Measurements from ENCODE around the gene CYSTM1. TPM values are rescaled to one million over a fixed set of nuclear protein-coding genes. Genes with fewer than 3 reads are reported as not detected.
A peak's percentile ranks its signal among the peaks of the same experiment; 100 is the strongest.

The CYSTM1 gene
- total RNA-seq, 8 experiments from 2014 or later: 18.8 to 102 (median 28.2) TPM

DNA sequence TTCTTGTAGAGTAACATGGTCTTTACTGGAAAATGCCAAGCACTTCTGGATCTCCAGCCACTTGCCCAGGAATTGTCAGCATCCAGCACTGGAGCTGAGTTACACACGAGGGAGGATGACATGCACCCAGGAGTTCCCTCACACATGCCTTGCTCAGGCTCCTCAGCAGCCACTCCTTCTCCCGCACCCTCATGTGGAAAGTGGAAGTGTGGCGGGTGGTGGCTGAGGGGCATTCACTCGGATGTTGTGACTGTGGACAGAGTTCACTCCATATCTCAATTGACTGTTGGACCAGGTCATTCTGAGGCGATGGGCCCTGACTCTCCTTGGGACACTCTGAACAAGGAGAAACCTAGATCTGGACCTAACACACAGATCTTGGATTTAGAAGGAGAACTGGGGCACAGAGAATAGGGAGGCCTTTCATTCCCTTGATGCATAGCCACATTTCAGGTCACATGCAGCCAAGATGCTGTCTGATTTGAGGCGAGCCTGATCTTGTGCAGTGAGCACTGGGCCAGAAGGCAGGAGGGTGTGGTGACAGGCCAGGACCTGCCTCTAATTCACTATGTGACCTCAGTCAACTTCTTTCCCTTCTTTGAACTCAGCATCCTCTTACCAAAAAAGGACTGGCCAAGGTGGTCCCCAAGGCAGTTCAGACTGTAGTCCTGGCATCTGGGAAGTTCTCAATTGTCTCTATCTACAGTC lies 62.1 kb downstream of the CYSTM1 start:
- ATAC-seq (replicated peaks in 6 of 8): peak in 2 of 8 experiments; percentile 7 to 14
- peaks cover 9 to 13% of the 10 kb centered on the region in 2 donors for H3K4me1 ChIP-seq (replicated peaks in 1 of 2)
- in situ Hi-C loops (cut with MboI; ENCODE audit: low pct_unique_long_range_greater_than_20kb in 2 of 9, low sequenced_read_pairs in 9 of 9, unreplicated experiment in 9 of 9): loop anchor here in 2 of 9 experiments (25.0 kb wide), 1 partner anchor 125 kb away; the partner anchor contains the start of gene SLC4A9 (in 2 of the 2)
- H3K27ac ChIP-seq: no peak overlapping the region
- WGBS, 10 experiments: 19 to 100% (median 82%) methylated on average over 2 to 3 of the region's 6 CpGs; no CpG with 5 or more reads in 5 of the 10 experiments
- no peak overlapping the region for H3K4me3 ChIP-seq

DNA sequence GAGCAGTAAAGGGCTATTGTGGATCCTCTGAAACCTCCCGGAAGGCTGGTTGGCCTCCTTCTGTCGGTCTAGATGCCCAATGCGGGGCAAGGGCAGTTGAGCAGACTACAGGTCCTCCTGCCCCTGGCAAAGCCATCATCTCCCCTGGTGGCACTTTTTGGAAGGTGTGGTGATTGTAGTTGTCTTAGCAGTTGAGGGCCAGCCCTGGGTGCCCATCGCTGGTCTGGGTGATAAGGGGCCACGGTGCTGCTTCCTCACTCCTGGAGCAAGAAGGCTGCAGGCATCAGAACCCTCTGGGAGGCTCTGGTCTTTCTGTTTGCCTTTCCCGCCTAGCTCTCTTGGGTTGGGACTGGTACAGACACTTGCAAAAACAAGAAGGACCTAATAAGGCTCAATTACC lies 63.8 kb downstream of the CYSTM1 start:
- 0 to 100% (median 100%) methylated on average over 1 to 6 of the region's 6 CpGs; no CpG with 5 or more reads in 3 of the 10 experiments for WGBS, 10 experiments
- in situ Hi-C loops (cut with MboI; ENCODE audit: low pct_unique_long_range_greater_than_20kb in 2 of 9, low sequenced_read_pairs in 9 of 9, unreplicated experiment in 9 of 9): loop anchor here in 2 of 9 experiments (25.0 kb wide), 1 partner anchor 124 kb away; the partner anchor contains the start of gene SLC4A9 (in 2 of the 2)
- Histone ChIP-seq H3K27ac (no peak overlapping the region), H3K4me3 (no peak overlapping the region), H3K4me1 (replicated peaks in 1 of 2) (peaks cover 9 to 14% of the 10 kb centered on the region in 2 donors)
- ATAC-seq (replicated peaks in 6 of 8): no peak

DNA sequence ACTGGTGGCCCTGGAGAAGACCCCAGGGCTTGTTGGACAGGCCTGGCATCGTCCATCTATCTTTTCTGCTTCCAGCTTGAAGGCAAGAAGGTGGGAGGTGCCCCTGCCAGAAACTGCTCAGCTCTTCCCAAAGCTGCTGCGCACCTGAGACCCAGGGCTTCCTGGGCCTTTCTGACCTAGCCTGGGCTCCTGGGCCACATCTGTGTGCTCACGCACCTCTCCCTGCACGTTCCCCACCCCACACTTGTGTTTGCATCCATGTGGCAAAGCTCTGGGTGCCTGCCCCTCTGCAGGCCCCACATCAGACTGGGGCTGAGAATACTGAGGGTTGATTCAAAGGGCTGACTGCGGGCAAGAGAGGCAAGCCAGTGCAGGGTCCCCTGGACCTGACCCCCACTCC lies 64.5 kb downstream of the CYSTM1 start:
- peak in 1 of 8 experiments; percentile 1 for ATAC-seq (replicated peaks in 6 of 8)
- WGBS, 10 experiments: 60 to 100% (median 100%) methylated on average over 1 of the region's 5 CpGs; no CpG with 5 or more reads in 7 of the 10 experiments
- Histone ChIP-seq H3K4me3 (no peak overlapping the region), H3K4me1 (replicated peaks in 1 of 2) (peaks cover 9 to 16% of the 10 kb centered on the region in 2 donors), H3K27ac (no peak overlapping the region)
- in situ Hi-C loops (cut with MboI; ENCODE audit: low pct_unique_long_range_greater_than_20kb in 2 of 9, low sequenced_read_pairs in 9 of 9, unreplicated experiment in 9 of 9): loop anchor here in 2 of 9 experiments (25.0 kb wide), 1 partner anchor 123 kb away; the partner anchor contains the start of gene SLC4A9 (in 2 of the 2)

DNA sequence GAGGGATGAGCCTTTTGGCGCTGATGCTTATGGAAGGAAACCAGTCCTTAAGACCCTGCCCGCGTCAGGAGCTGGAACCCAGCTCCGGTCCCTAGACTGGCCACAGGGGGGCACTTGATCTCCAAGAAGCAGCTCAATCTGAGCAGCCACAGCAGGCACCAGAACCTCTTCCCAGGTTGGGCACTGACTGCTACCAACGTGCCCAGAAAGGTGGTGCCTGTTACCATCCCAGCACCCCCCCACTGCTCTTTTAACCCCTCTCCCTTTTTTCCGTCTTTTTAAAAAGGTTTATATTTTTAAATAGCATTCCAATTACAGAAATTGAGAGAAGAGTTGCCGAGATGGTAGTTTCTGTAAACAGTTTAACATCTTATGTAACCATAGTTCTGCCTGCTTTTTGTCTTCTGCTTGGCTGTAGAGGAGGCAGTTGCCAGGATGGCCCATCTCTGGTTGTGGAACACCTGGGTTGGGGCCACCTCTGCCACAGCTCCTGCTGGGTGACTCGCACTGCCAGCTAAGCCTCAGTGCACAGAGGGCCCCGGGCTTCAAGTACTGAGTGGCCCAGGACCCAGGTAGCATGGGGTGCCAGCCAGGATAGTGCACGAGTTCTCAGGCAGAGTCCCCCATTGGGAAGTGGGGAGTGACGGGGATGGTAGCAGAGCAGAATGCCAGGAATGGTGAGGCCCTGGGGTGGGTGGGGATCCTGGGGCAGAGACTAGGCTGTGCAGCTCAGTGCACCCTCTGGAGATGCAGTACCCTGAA lies 65.1 kb downstream of the CYSTM1 start:
- Histone ChIP-seq H3K4me1 (replicated peaks in 1 of 2) (peaks cover 12 to 20% of the 10 kb centered on the region in 2 donors), H3K27ac (no peak overlapping the region), H3K4me3 (no peak overlapping the region)
- in situ Hi-C loops (cut with MboI; ENCODE audit: low pct_unique_long_range_greater_than_20kb in 2 of 9, low sequenced_read_pairs in 9 of 9, unreplicated experiment in 9 of 9): loop anchor here in 6 of 9 experiments (5.0 to 25.0 kb wide), 3 partner anchors 112 to 122 kb away; partner anchors contain the start of gene SLC4A9 (in 2 of the 6)
- peak in 4 of 8 experiments; percentile 10 to 59 (median 20) for ATAC-seq (replicated peaks in 6 of 8)
- WGBS, 10 experiments: 10 to 72% (median 57%) methylated on average over 2 to 8 of the region's 11 CpGs; no CpG with 5 or more reads in 4 of the 10 experiments

DNA sequence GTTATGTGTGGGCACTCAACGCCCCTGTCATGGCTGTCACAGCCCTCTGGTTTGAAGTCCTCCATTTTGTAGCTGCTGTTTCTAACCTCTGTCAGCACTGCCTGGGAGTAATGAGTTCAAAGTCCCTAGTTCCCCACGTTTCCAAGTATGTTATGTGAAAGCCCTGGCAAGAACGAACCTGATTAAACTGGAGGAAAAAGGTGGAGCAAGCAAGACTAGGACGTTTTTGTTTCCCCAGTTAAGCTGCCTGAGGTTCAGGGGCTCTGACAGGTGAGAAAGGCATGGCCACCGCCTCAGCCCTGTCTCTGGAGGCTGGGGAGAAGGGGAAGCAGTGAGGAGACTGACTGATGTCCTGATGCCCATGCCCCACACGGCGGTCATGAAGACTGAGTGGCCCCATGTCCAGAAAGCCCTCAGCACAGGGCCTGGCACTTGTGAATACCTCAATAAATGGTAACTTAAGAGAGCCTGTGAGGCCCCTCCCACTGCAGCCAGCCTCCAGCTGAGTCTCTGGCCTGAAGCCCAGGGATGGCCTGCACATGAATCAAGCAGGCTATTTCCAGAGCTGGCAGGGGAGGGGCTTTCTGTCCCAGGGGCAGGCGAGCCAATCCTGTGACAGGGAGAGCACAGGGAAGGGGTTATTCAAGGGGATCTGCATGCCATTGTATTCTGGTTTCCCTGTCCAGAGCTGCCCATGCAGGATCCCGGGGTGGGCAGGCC lies 66.2 kb downstream of the CYSTM1 start:
- Histone ChIP-seq H3K4me3 (no peak overlapping the region), H3K27ac (peak overlapping the region; percentile 3 to 35), H3K4me1 (replicated peaks in 1 of 2) (peaks cover 12 to 20% of the 10 kb centered on the region in 2 donors)
- 0 to 35% (median 20%) methylated on average over 1 to 7 of the region's 9 CpGs; no CpG with 5 or more reads in 3 of the 10 experiments for WGBS, 10 experiments
- in situ Hi-C loops (cut with MboI; ENCODE audit: low pct_unique_long_range_greater_than_20kb in 2 of 9, low sequenced_read_pairs in 9 of 9, unreplicated experiment in 9 of 9): loop anchor here in 6 of 9 experiments (5.0 to 25.0 kb wide), 3 partner anchors 111 to 121 kb away; partner anchors contain the start of gene SLC4A9 (in 2 of the 6)
- peak; percentile 69 to 98 (median 90) for ATAC-seq (replicated peaks in 6 of 8)

DNA sequence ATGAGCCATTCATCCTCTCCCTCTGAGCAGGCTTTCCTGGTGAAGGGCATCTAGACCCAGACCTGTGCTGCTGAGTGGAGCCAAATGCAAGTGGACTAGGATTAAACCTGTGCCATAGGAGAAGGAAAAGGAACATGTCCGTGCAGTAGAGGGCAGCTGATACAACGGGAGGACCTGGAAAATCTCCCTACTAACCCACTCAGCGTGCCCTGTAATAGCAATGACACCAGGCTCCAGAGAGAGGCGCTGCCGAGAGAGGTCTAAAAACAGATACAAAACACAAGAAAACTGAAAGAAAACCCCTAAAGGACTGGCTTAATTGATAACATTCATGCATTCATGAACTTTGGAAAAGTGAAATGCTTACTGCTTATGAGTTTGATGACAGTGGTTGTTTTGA lies 67.1 kb downstream of the CYSTM1 start:
- peaks cover 12 to 20% of the 10 kb centered on the region in 2 donors for H3K4me1 ChIP-seq (replicated peaks in 1 of 2)
- 41 to 100% (median 77%) methylated on average over 1 to 5 of the region's 5 CpGs; no CpG with 5 or more reads in 4 of the 10 experiments for whole genome bisulfite sequencing, 10 experiments
- H3K27ac ChIP-seq: peak overlapping the region in 1 of 2 donors; percentile 35
- in situ Hi-C loops (cut with MboI; ENCODE audit: low pct_unique_long_range_greater_than_20kb in 2 of 9, low sequenced_read_pairs in 9 of 9, unreplicated experiment in 9 of 9): loop anchor here in 6 of 9 experiments (5.0 to 25.0 kb wide), 3 partner anchors 110 to 120 kb away; partner anchors contain the start of gene SLC4A9 (in 2 of the 6)
- ATAC-seq (replicated peaks in 6 of 8): no peak
- H3K4me3 ChIP-seq: no peak overlapping the region

DNA sequence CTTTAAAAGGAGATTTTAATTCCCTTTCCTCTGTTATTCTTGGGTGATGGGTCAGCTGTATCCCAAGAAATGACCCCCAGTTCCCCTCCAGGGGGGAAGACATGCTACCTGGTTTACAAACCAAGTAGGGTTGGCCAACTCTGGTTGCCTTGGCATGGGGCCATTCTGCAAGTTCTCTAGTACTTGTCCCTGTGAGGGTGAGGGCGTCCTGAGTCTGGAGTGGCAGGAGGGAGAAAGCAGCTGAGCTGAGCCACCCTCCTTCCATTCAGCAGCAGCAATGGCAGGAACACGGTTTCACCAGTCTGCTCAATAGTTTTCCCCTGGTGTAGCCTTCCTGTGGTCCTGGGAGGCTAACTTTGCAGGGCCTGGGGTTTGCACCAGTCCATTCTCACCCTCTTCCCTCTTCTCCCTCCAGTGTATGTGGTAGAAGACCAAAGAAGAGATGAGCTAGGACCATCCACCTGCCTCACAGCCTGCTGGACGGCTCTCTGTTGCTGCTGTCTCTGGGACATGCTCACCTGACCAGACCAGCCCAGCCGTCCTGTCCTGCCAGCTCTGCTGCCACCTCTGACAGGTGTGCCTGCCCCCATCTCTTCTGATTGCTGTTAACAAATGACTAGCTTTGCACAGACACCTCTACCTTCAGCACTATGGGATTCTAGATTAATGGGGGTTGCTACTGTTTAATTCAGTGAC lies 68.0 kb downstream of the CYSTM1 start:
- no peak overlapping the region for H3K27ac ChIP-seq
- in situ Hi-C loops (cut with MboI; ENCODE audit: low pct_unique_long_range_greater_than_20kb in 2 of 9, low sequenced_read_pairs in 9 of 9, unreplicated experiment in 9 of 9): loop anchor here in 6 of 9 experiments (5.0 to 25.0 kb wide), 3 partner anchors 109 to 119 kb away; partner anchors contain the start of gene SLC4A9 (in 2 of the 6)
- 60 to 100% (median 85%) methylated on average over 1 to 3 of the region's 4 CpGs; no CpG with 5 or more reads in 6 of the 10 experiments for WGBS, 10 experiments
- ATAC-seq (replicated peaks in 6 of 8): no peak
- peaks cover 12 to 20% of the 10 kb centered on the region in 2 donors for H3K4me1 ChIP-seq (replicated peaks in 1 of 2)
- H3K4me3 ChIP-seq: no peak overlapping the region

DNA sequence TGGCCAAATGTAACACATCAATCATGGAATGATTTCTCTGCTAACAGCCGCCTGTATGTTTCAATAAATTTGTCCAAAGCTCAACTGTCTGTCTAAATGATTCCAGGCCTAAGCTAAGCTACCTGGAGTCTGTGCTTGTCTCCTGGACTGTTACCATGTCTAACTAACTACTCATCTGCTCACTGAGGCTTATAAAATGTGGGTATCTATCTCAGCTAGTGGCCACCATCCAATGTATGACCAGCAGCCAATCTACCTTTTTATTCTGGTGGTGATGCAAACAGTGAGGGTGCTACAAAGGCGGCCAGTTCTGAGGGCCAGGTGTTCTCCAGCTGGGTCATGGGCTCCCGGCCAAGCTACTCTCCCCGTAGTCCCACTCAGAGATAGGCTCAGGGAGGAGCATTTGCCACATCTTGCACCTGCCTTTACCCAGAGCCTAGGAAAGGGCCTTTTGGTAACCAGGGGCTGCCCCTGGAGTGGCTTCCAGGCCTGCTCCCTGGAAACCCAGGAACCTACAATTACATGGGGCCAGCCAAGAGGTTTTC lies 68.8 kb downstream of the CYSTM1 start:
- no peak for ATAC-seq (replicated peaks in 6 of 8)
- Histone ChIP-seq H3K4me1 (replicated peaks in 1 of 2) (peaks cover 12 to 20% of the 10 kb centered on the region in 2 donors), H3K27ac (no peak overlapping the region), H3K4me3 (no peak overlapping the region)
- WGBS, 10 experiments: 82 to 100% (median 97%) methylated on average over 1 to 4 of the region's 4 CpGs; no CpG with 5 or more reads in 2 of the 10 experiments
- in situ Hi-C loops (cut with MboI; ENCODE audit: low pct_unique_long_range_greater_than_20kb in 2 of 9, low sequenced_read_pairs in 9 of 9, unreplicated experiment in 9 of 9): loop anchor here in 6 of 9 experiments (5.0 to 25.0 kb wide), 3 partner anchors 109 to 119 kb away; partner anchors contain the start of gene SLC4A9 (in 2 of the 6)

DNA sequence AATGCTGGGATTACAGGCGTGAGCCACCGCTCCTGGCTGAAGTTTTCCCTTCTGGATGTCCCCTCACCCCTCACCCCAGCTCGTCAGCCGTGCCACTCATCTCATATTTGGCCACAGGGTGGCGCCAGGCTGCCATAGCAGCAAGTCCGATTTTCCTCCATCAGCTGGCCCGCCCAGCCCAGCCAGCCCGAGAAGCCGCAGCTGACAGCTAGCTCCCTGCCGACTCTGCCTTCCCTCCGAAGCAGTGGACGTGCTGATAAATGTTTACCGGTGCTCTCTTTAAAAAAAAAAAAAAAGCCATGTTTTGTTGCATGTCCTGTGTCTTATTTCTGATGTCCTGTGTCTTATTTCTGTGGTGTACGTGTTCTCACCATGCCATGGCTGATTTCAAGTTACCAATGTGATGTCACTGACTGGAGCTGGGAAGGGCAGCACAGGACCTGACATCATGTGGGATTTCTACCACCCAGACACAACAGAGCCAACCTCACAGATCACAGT lies 69.6 kb downstream of the CYSTM1 start:
- whole genome bisulfite sequencing, 10 experiments: 0 to 100% (median 22%) methylated on average over 1 to 6 of the region's 14 CpGs; no CpG with 5 or more reads in 3 of the 10 experiments
- in situ Hi-C loops (cut with MboI; ENCODE audit: low pct_unique_long_range_greater_than_20kb in 2 of 9, low sequenced_read_pairs in 9 of 9, unreplicated experiment in 9 of 9): loop anchor here in 6 of 9 experiments (5.0 to 25.0 kb wide), 3 partner anchors 108 to 118 kb away; partner anchors contain the start of gene SLC4A9 (in 2 of the 6)
- Histone ChIP-seq H3K27ac (no peak overlapping the region), H3K4me3 (no peak overlapping the region), H3K4me1 (replicated peaks in 1 of 2) (peaks cover 12 to 20% of the 10 kb centered on the region in 2 donors)
- ATAC-seq (replicated peaks in 6 of 8): peak; percentile 18 to 66 (median 40)

DNA sequence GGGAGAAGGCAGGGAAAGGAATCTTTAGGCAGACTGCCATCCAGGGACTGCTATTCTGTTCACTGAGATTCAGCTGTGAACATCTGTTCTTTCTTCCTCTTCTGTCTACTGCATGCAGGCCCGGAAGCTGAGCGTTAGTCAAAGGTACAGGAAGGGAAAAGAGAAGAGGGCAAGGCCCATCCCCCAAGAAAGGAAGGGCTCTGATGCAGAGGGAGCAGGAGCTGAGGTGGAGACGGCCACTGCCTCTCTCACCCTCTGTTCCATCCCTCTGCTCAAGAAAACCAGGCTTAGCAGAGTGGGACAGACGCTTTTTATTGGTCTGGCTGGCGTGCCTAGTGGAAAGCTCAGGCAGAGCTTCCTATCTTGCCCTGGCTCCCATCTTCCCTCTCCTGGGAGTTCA lies 70.4 kb downstream of the CYSTM1 start:
- Histone ChIP-seq H3K4me1 (replicated peaks in 1 of 2) (peaks cover 12 to 20% of the 10 kb centered on the region in 2 donors), H3K4me3 (no peak overlapping the region), H3K27ac (no peak overlapping the region)
- 91% methylated on average over 4 of the region's 5 CpGs; no CpG with 5 or more reads in 9 of the 10 experiments for WGBS, 10 experiments
- ATAC-seq (replicated peaks in 6 of 8): no peak
- in situ Hi-C loops (cut with MboI; ENCODE audit: low pct_unique_long_range_greater_than_20kb in 2 of 9, low sequenced_read_pairs in 9 of 9, unreplicated experiment in 9 of 9): loop anchor here in 5 of 9 experiments (10.0 to 25.0 kb wide), 2 partner anchors 109 to 117 kb away; partner anchors contain the start of gene SLC4A9 (in 2 of the 5)

DNA sequence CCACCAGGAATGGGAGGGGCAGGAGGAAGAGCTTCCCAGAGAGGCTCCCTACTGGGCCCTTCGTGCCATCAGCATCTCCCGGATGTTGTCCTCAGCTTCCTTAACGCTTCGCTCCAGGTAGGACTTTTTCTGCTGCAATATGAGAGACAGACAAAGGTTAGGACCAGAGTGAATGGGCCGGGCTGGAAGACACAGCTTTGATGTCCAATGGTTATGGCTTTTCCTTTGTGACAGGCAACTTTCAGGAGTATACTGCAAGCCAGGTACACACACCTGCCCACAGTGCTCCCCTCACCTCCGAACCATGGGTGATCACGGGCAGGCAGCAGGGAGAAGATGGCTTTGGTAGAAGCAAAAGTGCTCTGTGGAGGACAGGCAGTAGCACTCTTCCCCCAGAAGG lies 70.9 kb downstream of the CYSTM1 start:
- WGBS, 10 experiments: 79 to 100% (median 91%) methylated on average over 1 to 5 of the region's 7 CpGs; no CpG with 5 or more reads in 2 of the 10 experiments
- no peak overlapping the region for H3K27ac ChIP-seq
- in situ Hi-C loops (cut with MboI; ENCODE audit: low pct_unique_long_range_greater_than_20kb in 2 of 9, low sequenced_read_pairs in 9 of 9, unreplicated experiment in 9 of 9): loop anchor here in 5 of 9 experiments (10.0 to 25.0 kb wide), 2 partner anchors 109 to 116 kb away; partner anchors contain the start of gene SLC4A9 (in 2 of the 5)
- ATAC-seq (replicated peaks in 6 of 8): no peak
- no peak overlapping the region for H3K4me3 ChIP-seq
- peaks cover 11 to 16% of the 10 kb centered on the region in 2 donors for H3K4me1 ChIP-seq (replicated peaks in 1 of 2)
